Natural killer cell (primary cell): ENCODE data around the gene KRT33B. TPM values are rescaled to one million over a fixed set of nuclear protein-coding genes. Genes with fewer than 3 reads are reported as not detected.

ENCODE experiments used
- ATAC-seq, 3 donors: fragments of 150-1000 bp in 2 of 3; fragments of 200-7000 bp in 1 of 3; cut with Tn5 transposase; 1 replicate in 1 of 3; 2 replicates in 2 of 3; pipeline ENCODE4 v1.10.0; 2021; ENCODE audit warnings: mild to moderate bottlenecking in 2 of 3, moderate library complexity in 2 of 3
- DNase-seq, 2 donors: peaks; one replicate each; pipeline versions ENCODE4 v3.0.0 to v3.0.0-alpha.2; 2013 to 2021; ENCODE audit warnings: mixed read lengths in 1 of 2
- H3K27ac ChIP-seq: one replicate; pipeline ENCODE4 v1.5.1; 2013; ENCODE audit warnings: mild to moderate bottlenecking, low read length
- H3K27me3 ChIP-seq: one replicate; pipeline ENCODE4 v1.6.1; 2013; ENCODE audit warnings: low read length; ENCODE audit not compliant: control insufficient read depth, insufficient read depth
- H3K36me3 ChIP-seq: one replicate; pipeline ENCODE4 v1.6.1; 2013; ENCODE audit warnings: low read length; ENCODE audit not compliant: control insufficient read depth, insufficient read depth
- H3K4me1 ChIP-seq: one replicate; pipeline ENCODE4 v1.6.1; 2013; ENCODE audit warnings: low read length; ENCODE audit not compliant: control insufficient read depth, insufficient read depth
- H3K4me3 ChIP-seq: one replicate; pipeline ENCODE4 v1.5.1; 2013; ENCODE audit warnings: low read length
- H3K9me3 ChIP-seq: one replicate; pipeline ENCODE4 v1.6.1; 2013; ENCODE audit warnings: low read length; ENCODE audit not compliant: control insufficient read depth, insufficient read depth
- H3K27ac Mint-ChIP-seq, 2 donors: one replicate each; pipeline ENCODE4 v1.8.0; 2022; ENCODE audit warnings: mild to moderate bottlenecking in 2 of 2, mixed read lengths in 2 of 2, moderate library complexity in 1 of 2
- H3K27me3 Mint-ChIP-seq, 2 donors: one replicate each; pipeline ENCODE4 v1.8.0; 2022; ENCODE audit warnings: low read depth in 2 of 2, mixed read lengths in 2 of 2
- H3K36me3 Mint-ChIP-seq: one replicate; pipeline ENCODE4 v1.8.0; 2022; ENCODE audit warnings: mixed read lengths
- H3K4me1 Mint-ChIP-seq, 2 donors: one replicate each; pipeline ENCODE4 v1.8.0; 2022; ENCODE audit warnings: mixed read lengths in 2 of 2
- H3K4me3 Mint-ChIP-seq: one replicate; pipeline ENCODE4 v1.8.0; 2022; ENCODE audit warnings: mild to moderate bottlenecking, moderate library complexity, mixed read lengths
- H3K9me3 Mint-ChIP-seq, 2 donors: one replicate each; pipeline ENCODE4 v1.8.0; 2022; ENCODE audit warnings: mixed read lengths in 2 of 2
- CTCF ChIP-seq: fragments of 200-600 bp; IDR thresholded peaks from one replicate; pipeline ENCODE4 v1.8.0; 2022; ENCODE audit warnings: antibody characterized with exemption
- WGBS: methylation state at CpG from one replicate; pipeline ENCODE4 v1.1.7; 2013; ENCODE audit warnings: missing lambda C conversion rate; ENCODE audit not compliant: insufficient coverage; 5-methylcytosine and 5-hydroxymethylcytosine counted together
- intact Hi-C: fragments of 100-400 bp; cut with micrococcal nuclease; formaldehyde crosslinking; loops from one replicate; pipeline ENCODE4 v1.14.2; 2022
- total RNA-seq, 4 donors: library from RNA; stranded (reverse); fragments of 120-200 nt in 1 of 4; gene quantifications; one replicate each; pipeline versions ENCODE4 v1.2.3 to v1.2.4, GENCODE V29; 2013 to 2022

Gene KRT33B
- total RNA-seq, 3 donors from 2014 or later (not counting 1 experiment from before 2014, with no cell fraction given) = not detected

GRCh38 chr17:41393826-41394225, 24.2 kb upstream of the KRT33B start:
- no peak for TF ChIP-seq CTCF
- Mint-ChIP-seq H3K36me3 (no peaks in the 10 kb centered on the region), H3K27me3 (peaks cover 11 to 30% of the 10 kb centered on the region in 2 donors), H3K4me3 (no peak overlapping the region), H3K27ac (no peak overlapping the region), H3K9me3 (no peaks in the 10 kb centered on the region), H3K4me1 (no peaks in the 10 kb centered on the region)
- Histone ChIP-seq H3K4me3 (no peak overlapping the region), H3K27ac (no peak overlapping the region), H3K9me3 (no peaks in the 10 kb centered on the region), H3K27me3 (no peaks in the 10 kb centered on the region), H3K36me3 (no peaks in the 10 kb centered on the region), H3K4me1 (no peaks in the 10 kb centered on the region)
- ATAC-seq (no peak), DNase-seq (no peak)
- intact Hi-C loops = no loop called here
- WGBS = 86% methylated on average over 10 of the region's 10 CpGs

GRCh38 chr17:41393294-41393693, 23.7 kb upstream of the KRT33B start:
- Histone ChIP-seq H3K4me3 (no peak overlapping the region), H3K4me1 (no peaks in the 10 kb centered on the region), H3K27ac (no peak overlapping the region), H3K9me3 (no peaks in the 10 kb centered on the region), H3K36me3 (no peaks in the 10 kb centered on the region), H3K27me3 (no peaks in the 10 kb centered on the region)
- TF ChIP-seq CTCF = no peak
- ATAC-seq = no peak
- no peak for DNase-seq
- no peaks in the 10 kb centered on the region for H3K36me3 Mint-ChIP-seq
- no peak overlapping the region for H3K4me3 Mint-ChIP-seq
- 74% methylated on average over 5 of the region's 5 CpGs for WGBS
- no peaks in the 10 kb centered on the region for H3K9me3 Mint-ChIP-seq
- peaks cover 11 to 35% of the 10 kb centered on the region in 2 donors for H3K27me3 Mint-ChIP-seq
- H3K27ac Mint-ChIP-seq = no peak overlapping the region
- intact Hi-C loops = no loop called here
- no peaks in the 10 kb centered on the region for H3K4me1 Mint-ChIP-seq

GRCh38 chr17:41392278-41392677, 22.7 kb upstream of the KRT33B start:
- DNase-seq (no peak), ATAC-seq (no peak)
- H3K27me3 Mint-ChIP-seq = peaks cover 8 to 41% of the 10 kb centered on the region in 2 donors
- Histone ChIP-seq H3K9me3 (no peaks in the 10 kb centered on the region), H3K4me3 (no peak overlapping the region), H3K4me1 (no peaks in the 10 kb centered on the region), H3K36me3 (no peaks in the 10 kb centered on the region), H3K27ac (no peak overlapping the region), H3K27me3 (no peaks in the 10 kb centered on the region)
- no peak for TF ChIP-seq CTCF
- H3K9me3 Mint-ChIP-seq = no peaks in the 10 kb centered on the region
- no peaks in the 10 kb centered on the region for H3K4me1 Mint-ChIP-seq
- WGBS = no CpG with 5 or more reads among the region's 1 CpG
- no peak overlapping the region for H3K27ac Mint-ChIP-seq
- H3K4me3 Mint-ChIP-seq = no peak overlapping the region
- intact Hi-C loops = no loop called here
- peaks cover 4% of the 10 kb centered on the region for H3K36me3 Mint-ChIP-seq

- intact Hi-C loops = no loop called here
- no peak overlapping the region for H3K27ac Mint-ChIP-seq
- no peak overlapping the region for H3K27ac ChIP-seq
- DNase-seq (no peak), ATAC-seq (no peak)
- H3K9me3 ChIP-seq = peaks cover 2% of the 10 kb centered on the region
- H3K4me3 Mint-ChIP-seq = no peak overlapping the region
- H3K27me3 Mint-ChIP-seq = peaks cover 10 to 49% of the 10 kb centered on the region in 2 donors
- H3K4me3 ChIP-seq = no peak overlapping the region
- H3K4me1 ChIP-seq = no peaks in the 10 kb centered on the region
- 86% methylated on average over 1 of the region's 2 CpGs for WGBS
- H3K4me1 Mint-ChIP-seq = no peaks in the 10 kb centered on the region
- no peaks in the 10 kb centered on the region for H3K27me3 ChIP-seq
- TF ChIP-seq CTCF = no peak
- H3K9me3 Mint-ChIP-seq = peaks cover 2% of the 10 kb centered on the region in 2 donors
- peaks cover 11% of the 10 kb centered on the region for H3K36me3 Mint-ChIP-seq
- H3K36me3 ChIP-seq = no peaks in the 10 kb centered on the region
These were observed 21.9 kb upstream of the KRT33B start for GRCh38 chr17:41391535-41391934.
